ENCODE results near the gene ISM1.
A peak's percentile ranks its signal among the peaks of the same experiment; 100 is the strongest.

The ISM1 gene

DNA sequence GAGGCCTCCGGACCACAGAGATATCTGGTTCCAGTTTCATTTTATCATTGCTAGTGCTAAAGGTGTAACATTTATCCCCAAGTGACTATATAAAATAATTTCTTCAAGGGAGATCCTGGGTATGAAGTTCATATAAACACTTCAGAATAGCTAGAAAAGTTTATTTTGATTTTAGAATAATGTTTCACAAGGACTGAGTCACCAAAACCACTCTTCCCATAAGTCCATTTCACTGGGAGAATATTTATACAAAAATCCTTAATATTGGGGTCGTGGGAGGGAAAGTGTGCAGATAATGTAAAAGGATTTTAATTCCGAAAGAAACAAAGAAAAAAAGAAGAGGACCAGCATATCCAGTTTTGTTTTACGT lies 128.1 kb downstream of the ISM1 start:
- Histone ChIP-seq H3K79me2 (ENCODE audit: control insufficient read depth, insufficient read depth, low read length, unreplicated experiment) (no peaks in the 10 kb centered on the region), H3K27me3 (ENCODE audit: insufficient read depth, low read length) (0 out of 2 replicates have a peak, but pooled peaks cover 5% of the 10 kb centered on the region), H3K4me1 (ENCODE audit: control insufficient read depth, insufficient read depth, low read length, unreplicated experiment) (peaks cover 13% of the 10 kb centered on the region), H3K4me3 (ENCODE audit: low read depth, low read length) (peak overlapping the region; percentile 22), H3K27ac (ENCODE audit: low read depth, low read length) (0 out of 2 replicates have a peak overlapping the region, but pooled peaks have one; percentile 26), H2AFZ (ENCODE audit: low read length, unreplicated experiment) (peak overlapping the region; percentile 33), H3K36me3 (ENCODE audit: insufficient read depth, low read length) (no peaks in the 10 kb centered on the region)

Measured in ACC112 (cell line).